Measurements from ENCODE around the gene ITGBL1. TPM values are rescaled to one million over a fixed set of nuclear protein-coding genes. Genes with fewer than 3 reads are reported as not detected.

ITGBL1 gene
- total RNA-seq, 1 donor from 2014 or later = 9.5 TPM

DNA sequence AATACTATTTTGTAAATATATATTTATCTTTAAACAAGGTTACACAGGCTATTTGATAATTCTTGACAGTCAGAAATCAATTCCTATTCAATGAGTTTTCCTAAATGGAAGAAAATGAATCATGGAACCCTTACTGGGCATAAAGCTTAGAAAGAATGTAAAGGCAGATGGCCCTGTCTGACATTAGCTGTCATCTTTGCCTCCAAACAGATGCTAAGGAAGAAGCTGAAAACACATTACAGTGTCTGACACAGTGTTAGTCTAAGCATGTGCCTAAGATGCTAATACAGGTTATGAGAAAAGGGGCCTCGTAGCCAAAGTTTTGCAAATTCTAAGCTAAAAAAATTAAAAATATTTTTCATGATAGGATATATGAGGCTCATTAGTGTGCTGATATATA, 112.8 kb downstream of the ITGBL1 start:
- no peaks in the 10 kb centered on the region for H3K27me3 ChIP-seq (ENCODE audit: low read depth)
- H3K36me3 ChIP-seq = no peaks in the 10 kb centered on the region
- no peak overlapping the region for H3K4me3 ChIP-seq
- H3K27ac ChIP-seq = no peak overlapping the region
- H3K4me1 ChIP-seq = no peaks in the 10 kb centered on the region
- TF ChIP-seq, protein P1, sequence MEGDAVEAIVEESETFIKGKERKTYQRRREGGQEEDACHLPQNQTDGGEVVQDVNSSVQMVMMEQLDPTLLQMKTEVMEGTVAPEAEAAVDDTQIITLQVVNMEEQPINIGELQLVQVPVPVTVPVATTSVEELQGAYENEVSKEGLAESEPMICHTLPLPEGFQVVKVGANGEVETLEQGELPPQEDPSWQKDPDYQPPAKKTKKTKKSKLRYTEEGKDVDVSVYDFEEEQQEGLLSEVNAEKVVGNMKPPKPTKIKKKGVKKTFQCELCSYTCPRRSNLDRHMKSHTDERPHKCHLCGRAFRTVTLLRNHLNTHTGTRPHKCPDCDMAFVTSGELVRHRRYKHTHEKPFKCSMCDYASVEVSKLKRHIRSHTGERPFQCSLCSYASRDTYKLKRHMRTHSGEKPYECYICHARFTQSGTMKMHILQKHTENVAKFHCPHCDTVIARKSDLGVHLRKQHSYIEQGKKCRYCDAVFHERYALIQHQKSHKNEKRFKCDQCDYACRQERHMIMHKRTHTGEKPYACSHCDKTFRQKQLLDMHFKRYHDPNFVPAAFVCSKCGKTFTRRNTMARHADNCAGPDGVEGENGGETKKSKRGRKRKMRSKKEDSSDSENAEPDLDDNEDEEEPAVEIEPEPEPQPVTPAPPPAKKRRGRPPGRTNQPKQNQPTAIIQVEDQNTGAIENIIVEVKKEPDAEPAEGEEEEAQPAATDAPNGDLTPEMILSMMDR (IDR thresholded peaks at IDR 0.05) = no peak
- H3K9me3 ChIP-seq = no peaks in the 10 kb centered on the region
- no peak for DNase-seq
- no peak for ATAC-seq
- intact Hi-C loops (cut with DNase I) = no loop called here

DNA sequence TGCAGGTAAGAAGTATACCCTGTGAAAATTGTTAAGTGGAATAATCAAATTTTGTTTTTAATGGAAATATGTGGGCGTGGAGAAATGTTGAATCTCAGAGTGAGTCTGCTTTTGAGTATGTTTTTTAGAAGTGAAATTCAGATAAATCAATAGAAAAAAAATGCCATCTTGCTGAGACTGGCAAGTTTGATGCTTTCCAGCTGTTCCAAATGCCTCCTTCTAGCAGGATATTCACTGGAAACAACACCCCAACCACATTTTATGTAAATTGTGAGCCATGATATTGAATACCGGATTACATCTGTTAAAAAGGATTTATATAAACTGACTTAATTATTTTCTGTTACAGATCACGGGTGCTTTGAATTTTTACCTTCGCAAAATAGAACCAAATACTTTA, 115.4 kb downstream of the ITGBL1 start:
- intact Hi-C loops (cut with DNase I) = no loop called here
- H3K36me3 ChIP-seq = no peaks in the 10 kb centered on the region
- no peaks in the 10 kb centered on the region for H3K4me1 ChIP-seq
- no peaks in the 10 kb centered on the region for H3K27me3 ChIP-seq (ENCODE audit: low read depth)
- no peak overlapping the region for H3K27ac ChIP-seq
- no peak overlapping the region for H3K4me3 ChIP-seq
- TF ChIP-seq, protein P1 (IDR thresholded peaks at IDR 0.05) = no peak
- no peak for ATAC-seq
- no peak for DNase-seq
- H3K9me3 ChIP-seq = no peaks in the 10 kb centered on the region

DNA sequence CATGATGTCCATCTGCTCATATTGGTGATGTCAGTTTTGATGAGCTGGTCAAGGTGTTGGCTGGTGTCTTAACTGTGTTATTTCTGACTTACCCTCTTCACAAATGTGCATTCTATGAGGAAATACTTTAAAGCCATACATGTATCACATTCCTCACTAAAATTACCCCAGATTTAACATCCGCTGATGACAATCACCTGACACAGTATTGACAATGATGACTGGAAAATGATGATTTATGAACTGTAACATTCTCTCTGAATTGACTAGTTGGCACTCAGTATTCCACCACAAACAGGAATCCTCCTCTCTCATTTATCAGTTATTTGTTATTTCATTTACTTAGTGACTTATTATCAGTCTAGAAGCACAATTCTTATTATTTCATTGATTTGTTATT, 117.3 kb downstream of the ITGBL1 start:
- Histone ChIP-seq H3K36me3 (no peaks in the 10 kb centered on the region), H3K4me1 (no peaks in the 10 kb centered on the region), H3K4me3 (no peak overlapping the region), H3K9me3 (no peaks in the 10 kb centered on the region), H3K27ac (no peak overlapping the region), H3K27me3 (ENCODE audit: low read depth) (no peaks in the 10 kb centered on the region)
- TF ChIP-seq, protein P1 (IDR thresholded peaks at IDR 0.05) = no peak
- intact Hi-C loops (cut with DNase I) = no loop called here
- ATAC-seq (no peak), DNase-seq (no peak)

DNA sequence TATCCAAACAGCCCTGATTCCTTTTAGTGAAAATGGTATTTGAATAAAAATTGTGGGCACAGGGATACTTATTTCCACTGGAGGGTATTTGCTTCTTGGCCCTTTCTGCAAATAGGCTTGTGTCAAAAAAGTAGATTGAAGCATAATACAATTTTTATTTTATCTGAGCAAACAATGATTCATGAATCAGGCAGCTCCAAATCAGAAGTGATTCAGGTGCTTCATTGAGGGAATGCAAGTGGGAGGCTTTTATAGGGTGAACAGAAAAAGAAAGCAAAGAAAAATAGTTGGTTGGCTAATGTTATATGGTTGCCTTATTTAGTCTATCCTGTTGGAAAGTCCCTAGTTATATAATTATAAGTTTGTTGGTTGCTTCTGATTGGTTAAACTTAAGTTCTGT, 117.9 kb downstream of the ITGBL1 start:
- no peaks in the 10 kb centered on the region for H3K9me3 ChIP-seq
- no peaks in the 10 kb centered on the region for H3K27me3 ChIP-seq (ENCODE audit: low read depth)
- no peaks in the 10 kb centered on the region for H3K4me1 ChIP-seq
- DNase-seq = no peak
- no peak overlapping the region for H3K27ac ChIP-seq
- H3K4me3 ChIP-seq = no peak overlapping the region
- peak in 1 of 2 donors; percentile 81 for ATAC-seq
- intact Hi-C loops (cut with DNase I) = no loop called here
- TF ChIP-seq, protein P1 (IDR thresholded peaks at IDR 0.05) = no peak
- no peaks in the 10 kb centered on the region for H3K36me3 ChIP-seq

DNA sequence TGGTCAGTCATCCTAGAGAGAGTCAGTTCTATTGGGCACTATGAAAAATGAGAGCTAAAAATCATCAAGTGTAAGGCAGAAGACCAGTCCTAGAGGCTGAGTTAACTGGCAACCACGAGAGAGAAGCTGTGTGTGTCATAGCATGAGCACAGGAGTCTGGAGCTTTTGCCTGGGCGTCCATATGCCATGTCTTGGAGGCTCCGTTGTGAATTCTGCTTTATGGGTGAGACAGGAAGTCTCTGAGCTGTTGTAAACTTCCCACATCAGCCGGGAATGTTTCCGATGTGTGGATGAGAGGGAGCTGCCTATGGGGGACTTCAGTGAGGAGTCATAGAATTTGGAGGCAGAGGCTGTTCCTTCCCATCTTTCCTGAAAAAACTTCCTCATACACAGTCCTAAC, 120.0 kb downstream of the ITGBL1 start:
- Histone ChIP-seq H3K9me3 (no peaks in the 10 kb centered on the region), H3K27me3 (ENCODE audit: low read depth) (no peaks in the 10 kb centered on the region), H3K4me1 (no peaks in the 10 kb centered on the region), H3K27ac (no peak overlapping the region), H3K36me3 (no peaks in the 10 kb centered on the region), H3K4me3 (no peak overlapping the region)
- DNase-seq (no peak), ATAC-seq (no peak)
- TF ChIP-seq, protein P1 (IDR thresholded peaks at IDR 0.05) = no peak
- intact Hi-C loops (cut with DNase I) = no loop called here

DNA sequence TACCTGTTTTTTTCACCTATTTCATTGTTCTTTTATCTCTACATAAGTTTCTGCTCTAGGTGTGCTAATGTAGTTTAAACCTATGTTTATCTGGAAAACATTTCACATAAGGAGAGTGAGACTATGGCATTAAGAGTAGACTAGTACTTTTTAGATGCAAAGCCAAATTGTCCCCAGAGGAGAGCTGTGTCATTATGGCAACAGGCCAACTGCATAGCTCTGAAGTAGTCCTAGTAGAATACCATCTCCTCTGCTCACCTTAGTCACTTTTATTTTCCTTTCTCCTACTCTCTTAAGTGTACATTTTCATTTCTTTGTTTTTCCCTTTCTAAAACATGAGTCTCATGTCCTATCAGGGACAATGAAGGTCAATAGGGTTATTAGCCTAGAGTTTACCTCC, 123.1 kb downstream of the ITGBL1 start:
- intact Hi-C loops (cut with DNase I) = no loop called here
- TF ChIP-seq, protein P1 (IDR thresholded peaks at IDR 0.05) = no peak
- ATAC-seq (no peak), DNase-seq (no peak)
- H3K27me3 ChIP-seq (ENCODE audit: low read depth) = no peaks in the 10 kb centered on the region
- H3K27ac ChIP-seq = no peak overlapping the region
- H3K36me3 ChIP-seq = no peaks in the 10 kb centered on the region
- no peaks in the 10 kb centered on the region for H3K9me3 ChIP-seq
- H3K4me3 ChIP-seq = no peak overlapping the region
- H3K4me1 ChIP-seq = no peaks in the 10 kb centered on the region
